ENCODE results near the gene KCNH5.

KCNH5 gene

GRCh38 chr14:63045234-63045611, at the start of gene KCNH5:
Gene KCNH5 (minus strand): TSS chr14:63045458. CDS start chr14:63045186, 272 bp downstream.
- DNase-seq: peak in 34 of 51 donors; percentile 2 to 72 (median 33)

DNA sequence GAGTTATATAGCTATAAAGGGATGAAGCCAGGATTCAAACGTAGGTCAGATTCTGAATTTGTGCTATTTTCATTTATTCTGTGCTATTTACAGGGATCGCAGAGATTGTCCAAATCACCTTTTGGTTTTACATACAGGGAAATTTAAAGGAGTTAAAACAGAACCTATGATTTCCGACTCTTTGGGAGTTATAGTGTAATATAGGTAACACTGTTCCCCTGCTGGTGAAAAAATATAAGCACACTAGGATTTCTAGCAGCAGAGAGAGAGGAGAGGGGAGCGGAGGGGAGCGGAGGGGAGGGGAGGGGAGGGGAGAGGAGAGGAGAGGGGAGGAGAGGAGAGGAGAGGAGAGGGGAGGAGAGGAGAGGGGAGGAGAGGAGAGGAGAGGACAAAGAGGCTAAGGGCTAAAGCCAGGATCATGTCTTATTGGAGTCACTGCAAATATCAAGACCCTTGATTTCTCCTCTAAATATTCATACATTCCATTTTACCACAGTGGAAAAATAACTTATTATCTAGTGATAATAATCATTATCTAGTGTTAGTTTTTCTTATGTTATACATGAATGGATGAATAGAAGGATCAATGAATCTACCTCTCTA, 46.2 kb upstream of the KCNH5 start:
- DNase-seq: no peak

DNA sequence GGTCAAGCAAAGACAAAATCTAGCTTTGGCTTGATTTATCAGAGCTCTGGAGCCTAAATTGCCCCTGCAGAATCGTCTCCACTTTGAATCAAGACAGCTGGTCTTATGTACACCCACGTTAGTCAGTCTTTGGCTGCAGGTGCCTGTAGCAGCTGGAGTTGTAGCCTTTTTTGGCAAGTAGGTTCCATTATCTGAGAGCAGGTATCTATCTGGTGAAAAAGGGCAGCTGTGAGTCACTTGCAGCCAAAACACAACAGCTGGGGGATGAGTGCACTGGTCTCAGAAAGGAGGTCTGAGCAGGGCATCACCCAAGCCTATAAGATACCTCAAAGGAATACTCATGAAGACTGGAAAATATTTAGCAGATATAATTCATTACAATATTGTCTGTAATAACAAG, 43.6 kb upstream of the KCNH5 start:
- no peak for DNase-seq

DNA sequence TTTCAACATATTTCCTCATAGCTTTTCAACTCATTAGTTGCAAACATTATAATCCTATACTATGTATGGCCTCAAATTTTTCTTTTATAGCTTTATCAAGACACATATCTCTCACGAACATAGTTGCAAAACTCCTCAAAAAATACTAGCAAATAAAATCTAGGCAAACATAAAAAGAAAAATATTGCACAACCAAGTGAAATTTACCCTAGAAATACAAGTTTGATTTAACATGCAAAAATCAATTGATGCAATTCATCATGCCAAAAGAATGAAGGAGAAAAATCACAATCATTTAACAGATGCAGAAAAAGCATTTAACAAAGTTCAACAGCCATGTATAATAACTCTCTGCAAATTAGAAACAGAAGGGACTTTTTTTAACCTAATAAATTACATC, 33.3 kb upstream of the KCNH5 start:
- no peak for DNase-seq

GRCh38 chr14:63076488-63076887, 31.2 kb upstream of the KCNH5 start:
- no peak for DNase-seq

DNA sequence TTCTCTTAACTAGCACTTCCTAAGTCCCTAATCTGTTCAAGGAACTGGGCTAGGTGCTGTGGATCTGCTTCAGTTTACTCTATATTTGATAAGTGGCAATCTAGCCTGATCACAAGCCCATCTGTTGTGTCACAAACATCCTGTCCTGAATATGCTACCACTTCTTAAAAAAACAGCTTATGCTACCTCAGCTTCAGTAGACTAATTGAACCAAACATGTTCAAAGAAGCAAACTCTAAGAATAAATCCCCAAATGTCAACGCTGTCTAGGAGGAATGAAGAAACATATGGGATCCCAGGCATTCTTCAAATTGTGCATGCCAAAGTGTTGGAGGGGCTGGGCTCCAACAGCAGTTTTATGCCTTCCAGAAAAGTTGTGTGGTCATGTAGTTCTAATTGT, 10.4 kb upstream of the KCNH5 start:
- no peak for DNase-seq

DNA sequence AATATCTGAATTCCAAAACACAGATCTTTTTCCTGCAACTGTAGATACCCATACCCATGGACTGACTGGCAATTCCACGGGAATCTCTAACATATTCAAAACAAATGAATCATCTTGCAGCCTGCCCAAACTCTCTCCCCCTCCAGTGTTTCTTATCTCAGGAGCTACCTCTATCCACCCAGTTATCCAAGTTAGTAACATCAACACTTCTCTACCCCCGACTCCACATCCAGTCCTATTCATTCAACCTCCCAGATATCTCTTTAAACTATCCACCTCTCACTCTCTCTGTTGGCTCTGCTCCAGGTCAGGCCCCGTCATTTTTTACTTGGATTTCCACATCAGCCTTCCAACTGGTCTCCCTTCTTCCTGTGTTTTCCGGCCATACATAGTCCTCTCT, 6.7 kb upstream of the KCNH5 start:
- DNase-seq: no peak

GRCh38 chr14:63051301-63051700, 6.0 kb upstream of the KCNH5 start:
- no peak for DNase-seq

DNA sequence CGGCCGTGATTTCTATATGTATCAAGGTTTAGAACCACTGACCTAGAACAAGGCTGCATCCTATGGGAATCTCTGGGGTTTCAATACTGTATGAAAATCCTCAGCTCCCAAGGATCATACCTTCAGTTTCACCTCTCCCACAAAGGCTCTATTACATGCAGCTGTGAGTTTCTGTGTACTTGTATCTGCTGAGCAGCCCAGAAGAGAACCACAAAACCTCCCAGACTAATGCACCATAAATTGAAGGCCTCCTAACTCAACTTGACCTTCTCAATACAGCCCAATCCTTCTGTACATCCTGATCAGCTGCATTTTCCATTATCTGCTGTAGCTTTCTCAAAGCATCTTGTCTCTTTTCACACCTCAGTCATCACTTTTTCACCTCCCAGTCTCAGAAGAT, 5.4 kb upstream of the KCNH5 start:
- DNase-seq: no peak

DNA sequence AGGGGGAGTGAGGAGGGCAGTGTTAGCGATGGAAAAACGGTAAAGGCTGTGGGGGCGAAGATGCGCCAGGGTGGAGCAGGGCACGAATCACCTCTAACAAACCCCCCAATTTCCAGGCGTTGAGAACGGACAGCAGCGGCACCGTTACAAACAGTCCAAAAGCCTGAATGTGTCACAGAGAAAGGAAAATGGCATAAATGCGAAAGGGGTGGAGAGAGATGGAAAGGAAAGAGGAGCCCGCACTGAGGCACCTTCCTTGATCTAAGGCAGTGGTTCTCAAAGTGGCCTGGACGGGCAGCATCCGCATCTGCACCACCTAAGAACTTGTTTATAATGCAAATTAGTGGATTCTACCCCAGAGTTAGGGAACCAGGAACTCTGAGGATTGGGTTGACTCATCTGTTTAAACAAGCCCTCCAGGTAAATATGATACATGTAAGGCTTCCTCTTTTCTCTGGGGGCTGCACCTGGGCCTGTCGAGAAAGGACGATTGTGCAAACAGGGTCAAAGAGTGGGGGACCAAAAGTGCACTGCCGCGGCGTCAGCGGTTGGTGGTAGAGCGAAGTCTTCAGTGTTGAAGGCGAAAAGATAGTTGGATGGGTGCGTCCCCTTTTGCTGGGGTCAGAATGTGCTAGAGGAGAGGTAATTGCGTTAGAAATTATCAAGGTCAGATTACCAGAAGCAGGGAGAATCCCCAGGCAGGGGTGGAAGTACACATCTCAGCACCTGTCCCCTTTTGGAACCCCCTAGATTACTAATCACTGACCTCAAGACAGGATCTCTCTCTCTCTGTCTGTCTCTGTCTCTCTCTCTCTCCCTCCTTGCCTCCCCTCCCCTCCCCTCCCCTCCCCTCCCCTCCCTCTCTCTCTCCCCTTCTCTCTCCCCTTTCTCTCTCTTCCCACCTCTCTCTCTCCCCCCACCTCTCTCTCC, 1.3 kb upstream of the KCNH5 start:
- no peak for DNase-seq

DNA sequence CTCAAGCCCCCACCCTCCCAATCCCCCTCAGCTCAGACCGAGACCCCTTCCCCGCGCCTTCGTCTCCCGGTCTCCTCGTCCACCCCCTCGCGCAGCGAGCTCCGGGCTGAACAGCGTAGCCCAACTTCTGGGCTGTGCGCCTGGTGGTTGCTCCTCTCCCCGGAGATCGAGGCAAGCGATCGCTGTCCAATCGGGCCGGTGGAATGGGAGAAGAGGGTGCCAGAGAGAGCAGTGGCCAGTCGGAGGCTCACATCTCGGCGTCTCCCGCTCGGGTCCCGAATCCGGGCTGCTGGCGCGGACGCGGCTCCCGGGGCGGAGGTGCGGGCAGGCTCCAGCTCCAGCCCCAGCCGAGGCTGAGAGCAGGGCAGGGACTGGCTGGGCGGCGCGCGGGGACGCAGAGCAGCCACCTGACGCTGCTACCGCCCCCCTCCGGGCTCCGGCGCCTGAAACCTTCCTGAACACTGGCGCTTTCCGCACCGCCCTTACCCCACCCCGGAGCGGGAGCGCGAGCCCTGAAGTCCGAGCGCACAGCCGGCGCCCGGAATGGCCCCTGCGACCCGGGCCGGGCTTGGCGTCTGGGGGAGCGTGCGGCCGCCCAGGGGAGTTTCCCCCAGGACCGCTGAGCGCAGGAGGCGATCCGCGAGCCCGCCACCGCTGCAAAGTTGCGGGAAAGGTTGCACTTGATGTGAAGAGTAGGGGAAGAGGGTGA, 508 bp upstream of the KCNH5 start:
- peak in 28 of 51 donors; percentile 2 to 72 (median 38) for DNase-seq

- DNase-seq: no peak
Observed at GRCh38 chr14:63039866-63040265, 5.4 kb downstream of the KCNH5 start.

GRCh38 chr14:63032641-63033040, 12.6 kb downstream of the KCNH5 start:
- no peak for DNase-seq

DNA sequence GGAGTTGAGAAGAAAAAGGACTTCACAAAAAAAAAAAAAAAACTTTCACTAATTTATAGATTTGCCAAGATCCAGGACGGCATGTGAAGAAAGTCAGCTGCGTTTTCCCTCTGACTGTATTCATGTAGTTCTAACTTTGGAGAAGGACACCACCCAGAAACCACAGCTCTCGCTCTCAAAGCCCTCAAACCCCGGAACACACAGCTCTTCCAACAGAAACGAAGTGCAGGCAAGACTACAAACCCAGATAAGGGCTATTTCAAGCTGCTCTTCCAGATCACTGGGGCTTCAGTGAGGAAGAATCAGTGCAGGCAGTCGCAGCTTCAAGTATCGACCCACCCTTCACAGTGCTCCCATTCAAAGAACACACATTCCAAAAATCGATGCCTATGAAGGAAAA, 13.2 kb downstream of the KCNH5 start:
- DNase-seq: no peak

DNA sequence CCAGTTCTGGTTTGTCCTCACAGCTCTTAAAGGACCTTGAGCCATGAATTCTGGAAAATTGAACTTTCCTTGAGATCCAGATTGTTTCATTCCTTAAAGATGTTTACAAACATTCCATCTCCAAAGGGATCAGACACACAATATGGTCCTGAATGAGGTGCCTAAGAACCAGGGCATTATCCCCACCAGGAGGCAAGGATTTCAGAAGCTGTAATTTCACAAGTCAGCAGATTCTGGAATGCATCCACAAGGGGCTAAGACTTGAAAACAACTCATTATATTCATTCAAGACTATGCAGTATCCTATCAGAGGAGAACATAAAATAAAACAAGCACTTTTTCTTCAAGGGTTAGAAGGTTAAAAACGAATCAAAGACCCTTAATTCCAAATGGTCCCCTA, 15.1 kb downstream of the KCNH5 start:
- no peak for DNase-seq

DNA sequence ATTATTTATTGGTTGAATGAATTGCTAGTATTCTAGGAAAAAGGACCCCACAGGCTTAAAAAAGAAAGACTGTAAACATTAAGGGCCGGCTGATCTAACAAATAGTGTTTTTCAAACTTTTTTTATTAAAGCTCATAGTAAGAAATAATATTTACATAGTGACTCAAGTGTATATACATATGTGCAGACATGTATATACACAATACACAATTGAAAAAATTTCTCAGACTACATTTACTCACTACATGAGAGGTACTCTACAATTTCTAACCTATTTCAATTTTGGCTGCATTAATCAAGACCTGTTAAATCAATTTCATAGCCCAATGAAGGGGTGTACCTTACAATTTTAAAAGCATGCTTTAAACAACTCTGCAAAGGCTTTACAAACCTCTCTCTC, 17.5 kb downstream of the KCNH5 start:
- no peak for DNase-seq

- DNase-seq: no peak
Observed at GRCh38 chr14:63026491-63026890, 18.8 kb downstream of the KCNH5 start.

DNA sequence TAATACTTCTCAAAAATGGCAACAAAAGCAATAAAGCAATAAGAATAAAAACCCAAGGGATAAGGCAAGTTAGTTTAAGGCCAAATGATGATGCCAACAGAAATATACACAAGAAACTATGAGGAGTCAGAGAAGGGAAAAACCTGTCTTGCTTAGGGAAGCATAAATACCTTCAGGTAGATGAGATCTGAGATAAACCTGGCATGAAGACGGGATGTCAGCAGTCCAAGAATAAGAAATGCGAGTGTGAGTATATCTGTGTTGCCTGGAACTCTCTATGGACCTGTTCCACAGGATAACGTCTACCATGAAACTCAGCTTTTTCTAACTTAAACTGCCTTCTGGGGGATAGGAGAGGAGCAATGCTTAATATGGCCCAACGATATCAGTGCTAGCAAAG, 30.6 kb downstream of the KCNH5 start:
- DNase-seq: no peak

- no peak for DNase-seq
Observed at GRCh38 chr14:63012171-63012570, 33.1 kb downstream of the KCNH5 start.

GRCh38 chr14:63011623-63012022, 33.6 kb downstream of the KCNH5 start:
- DNase-seq: no peak

DNA sequence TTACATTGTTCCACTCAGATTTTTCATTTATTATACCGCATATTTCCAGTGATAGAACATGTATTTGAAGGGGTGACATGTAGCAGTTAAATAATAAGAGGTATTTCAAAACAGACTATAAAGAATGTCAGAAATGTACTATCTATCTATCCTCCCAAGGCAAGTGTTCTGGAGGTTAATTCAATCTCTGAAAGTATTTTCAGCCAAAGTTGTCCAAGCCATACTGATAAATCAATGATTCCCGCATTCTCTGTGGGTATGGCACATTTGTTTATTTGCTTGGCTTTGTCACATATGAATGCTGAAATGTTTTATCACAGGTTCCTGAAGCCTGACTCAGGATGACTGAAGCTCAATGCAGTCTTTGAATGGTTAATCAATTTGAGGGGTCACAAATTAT, 35.8 kb downstream of the KCNH5 start:
- no peak for DNase-seq

- DNase-seq: no peak
Observed at GRCh38 chr14:63006531-63006930, 38.7 kb downstream of the KCNH5 start.

- no peak for DNase-seq
Observed at GRCh38 chr14:62994096-62994495, 51.2 kb downstream of the KCNH5 start.
